Activated naive CD4-positive, alpha-beta T cell treated with anti-CD3 and anti-CD28 coated beads for 36 hours (primary cell): ENCODE measurements around the gene OPCML. TPM values are rescaled to one million over a fixed set of nuclear protein-coding genes. Genes with fewer than 3 reads are reported as not detected.

ENCODE experiments used
- CTCF ChIA-PET: fragments of 350-600 bp; sonication (Branson Sonifier 250); formaldehyde crosslinking; loops from one replicate; lab custom pipeline; 2021; ENCODE audit warnings: antibody characterized with exemption; lab: Charles Lee
- DNase-seq: peaks from one replicate; pipeline ENCODE4 v3.0.0-alpha.2; 2020
- H3K27ac Mint-ChIP-seq: one replicate; pipeline ENCODE4 v1.8.0; 2021; ENCODE audit warnings: mild to moderate bottlenecking, mixed read lengths
- H3K27me3 Mint-ChIP-seq: one replicate; pipeline ENCODE4 v1.8.0; 2021; ENCODE audit warnings: low read depth, mixed read lengths
- H3K36me3 Mint-ChIP-seq: one replicate; pipeline ENCODE4 v1.8.0; 2021; ENCODE audit warnings: low read depth, mixed read lengths
- H3K4me1 Mint-ChIP-seq: one replicate; pipeline ENCODE4 v1.8.0; 2021; ENCODE audit warnings: low read depth, mixed read lengths
- H3K4me3 Mint-ChIP-seq: one replicate; pipeline ENCODE4 v1.8.0; 2021; ENCODE audit warnings: mild to moderate bottlenecking, moderate library complexity, mixed read lengths
- H3K9me3 Mint-ChIP-seq: one replicate; pipeline ENCODE4 v1.8.0; 2021; ENCODE audit warnings: mixed read lengths
- intact Hi-C: fragments of 100-400 bp; cut with micrococcal nuclease; formaldehyde crosslinking; loops from one replicate; pipeline ENCODE4 v1.15.1; 2023
- total RNA-seq, 2 experiments: library from RNA; stranded (reverse); gene quantifications; one replicate each; pipeline ENCODE4 v1.2.3, GENCODE V29; 2021

The OPCML gene
- total RNA-seq, 2 experiments from 2014 or later, result not detected

DNA sequence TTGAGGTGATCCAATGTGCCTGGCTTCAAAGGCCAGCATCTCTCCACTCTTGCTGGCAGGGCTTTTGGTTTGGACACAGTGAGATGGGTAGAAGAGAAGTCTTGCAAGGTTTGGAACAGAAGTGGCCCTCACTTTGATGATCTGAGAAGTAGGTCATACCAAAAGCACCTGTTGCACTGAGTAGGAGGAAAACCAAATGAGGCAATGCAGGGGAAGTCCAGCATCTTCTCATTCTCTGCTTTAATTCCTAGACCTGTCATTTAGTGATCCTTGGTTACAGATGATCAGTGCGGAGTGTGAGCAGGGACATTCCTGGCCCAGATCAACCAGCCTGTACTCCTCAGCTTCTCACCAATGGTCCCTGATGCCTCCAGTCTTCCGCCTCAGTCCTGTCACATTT, 990.5 kb downstream of the OPCML start:
- no peak overlapping the region for H3K4me3 Mint-ChIP-seq
- no peak for DNase-seq
- H3K9me3 Mint-ChIP-seq, result no peaks in the 10 kb centered on the region
- H3K27ac Mint-ChIP-seq, result no peak overlapping the region
- intact Hi-C loops, result no loop called here
- H3K4me1 Mint-ChIP-seq, result no peaks in the 10 kb centered on the region
- CTCF ChIA-PET, result no interaction called here
- H3K36me3 Mint-ChIP-seq, result no peaks in the 10 kb centered on the region
- no peaks in the 10 kb centered on the region for H3K27me3 Mint-ChIP-seq

DNA sequence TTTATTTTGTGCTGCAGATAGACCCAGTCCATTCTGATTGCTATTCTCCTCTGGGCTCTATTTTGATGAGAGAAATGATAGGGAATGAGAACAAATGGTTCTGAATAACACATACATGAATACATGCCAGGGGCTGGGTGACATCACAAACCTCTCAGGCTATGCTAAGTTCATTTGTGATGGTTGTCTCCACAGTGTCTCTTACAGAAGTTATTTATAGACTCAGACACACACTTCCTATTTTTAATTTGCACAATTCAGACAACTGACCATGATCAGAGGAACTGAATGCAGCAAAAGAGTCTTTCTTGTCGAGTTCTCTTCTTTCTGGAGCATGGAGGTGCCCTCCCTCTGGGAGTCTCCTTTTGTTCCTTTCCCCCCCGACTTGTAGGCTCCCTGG, 991.7 kb downstream of the OPCML start:
- Mint-ChIP-seq H3K27ac (no peak overlapping the region), H3K9me3 (no peaks in the 10 kb centered on the region), H3K27me3 (no peaks in the 10 kb centered on the region), H3K4me3 (no peak overlapping the region), H3K4me1 (no peaks in the 10 kb centered on the region), H3K36me3 (no peaks in the 10 kb centered on the region)
- CTCF ChIA-PET, result no interaction called here
- intact Hi-C loops, result no loop called here
- DNase-seq, result no peak

DNA sequence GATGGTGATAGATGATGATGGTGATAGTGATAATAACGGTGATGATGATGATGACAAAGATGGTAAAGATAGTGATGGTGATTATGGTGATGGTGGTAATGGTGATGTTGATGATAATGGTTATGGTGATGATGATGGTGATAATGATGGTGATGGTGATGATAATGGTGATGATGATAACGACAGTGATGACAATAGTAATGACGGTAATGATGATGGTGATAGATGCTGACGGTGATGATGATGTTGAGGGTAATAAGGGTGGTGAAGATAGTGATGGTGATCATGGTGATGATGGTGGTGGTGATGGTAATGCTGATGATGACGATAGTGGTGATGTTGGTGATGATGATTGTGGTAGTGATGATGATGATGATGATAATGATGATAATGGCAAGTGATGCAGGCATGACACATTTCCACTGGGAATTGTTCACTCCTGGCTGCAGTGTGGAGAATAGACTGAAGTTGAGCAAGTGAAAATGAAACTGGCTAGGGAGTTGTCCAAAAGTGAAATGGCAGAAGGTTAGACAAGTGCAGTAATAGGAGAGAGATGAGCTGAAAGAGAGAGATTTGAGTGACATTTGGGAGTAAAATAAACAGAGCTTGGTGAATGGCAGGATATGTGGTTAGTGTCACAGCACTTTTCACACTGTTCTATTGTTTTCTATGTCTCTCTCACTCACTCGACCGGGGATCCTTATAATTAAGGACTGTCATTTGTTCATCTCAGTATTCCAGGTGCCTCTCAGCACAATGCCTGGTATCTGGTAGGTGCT, 992.5 kb downstream of the OPCML start:
- Mint-ChIP-seq H3K27me3 (no peaks in the 10 kb centered on the region), H3K4me1 (no peaks in the 10 kb centered on the region), H3K27ac (no peak overlapping the region), H3K4me3 (no peak overlapping the region), H3K9me3 (no peaks in the 10 kb centered on the region), H3K36me3 (no peaks in the 10 kb centered on the region)
- intact Hi-C loops, result no loop called here
- DNase-seq, result no peak
- CTCF ChIA-PET, result no interaction called here

DNA sequence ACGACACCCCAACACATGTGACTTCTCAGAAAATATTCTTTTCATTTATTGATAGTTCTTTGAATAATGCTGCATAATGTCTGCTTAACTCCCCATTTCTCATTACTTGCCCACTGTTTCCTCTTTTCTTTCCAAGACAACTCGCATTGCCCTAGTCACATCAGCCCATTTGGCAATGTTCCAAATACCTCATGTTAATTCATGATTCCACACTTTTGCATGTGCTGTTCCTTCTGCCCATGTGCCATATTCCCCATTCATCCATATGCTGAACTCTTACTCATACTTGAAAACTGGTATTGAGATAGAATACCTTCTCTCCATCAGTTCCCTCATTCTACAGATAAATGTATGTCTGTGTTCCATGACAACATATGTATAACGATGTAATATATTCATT, 993.7 kb downstream of the OPCML start:
- no peak for DNase-seq
- no peaks in the 10 kb centered on the region for H3K36me3 Mint-ChIP-seq
- no peaks in the 10 kb centered on the region for H3K27me3 Mint-ChIP-seq
- H3K4me3 Mint-ChIP-seq, result no peak overlapping the region
- H3K9me3 Mint-ChIP-seq, result no peaks in the 10 kb centered on the region
- intact Hi-C loops, result no loop called here
- H3K27ac Mint-ChIP-seq, result no peak overlapping the region
- CTCF ChIA-PET, result interaction anchor here (0.6 kb wide), 1 partner anchor 72 kb away, joined by 3 read pairs; no protein-coding TSS in a partner anchor
- H3K4me1 Mint-ChIP-seq, result no peaks in the 10 kb centered on the region

DNA sequence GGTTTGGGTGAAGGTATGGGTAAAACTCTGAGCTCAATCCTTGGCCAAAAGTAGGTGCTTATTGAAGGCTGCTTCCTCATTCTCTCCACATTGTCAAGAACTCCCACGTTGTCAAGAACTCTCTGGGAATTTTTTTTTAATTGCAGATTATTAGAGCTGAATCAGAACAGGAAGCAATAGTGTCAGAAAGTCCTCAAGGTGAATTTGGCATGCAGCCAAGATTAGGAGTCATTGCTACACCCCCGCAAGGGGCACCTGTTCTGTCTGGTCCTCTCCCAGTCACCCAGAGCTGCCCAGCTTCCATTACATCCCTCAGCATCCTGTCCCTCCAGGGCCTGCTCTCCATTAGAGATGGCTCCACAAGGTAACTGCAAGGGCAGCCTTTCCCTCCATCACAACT, 996.5 kb downstream of the OPCML start:
- no peak overlapping the region for H3K4me3 Mint-ChIP-seq
- H3K9me3 Mint-ChIP-seq, result peaks cover under 1% of the 10 kb centered on the region
- intact Hi-C loops, result no loop called here
- H3K27ac Mint-ChIP-seq, result no peak overlapping the region
- CTCF ChIA-PET, result no interaction called here
- DNase-seq, result no peak
- no peaks in the 10 kb centered on the region for H3K27me3 Mint-ChIP-seq
- no peaks in the 10 kb centered on the region for H3K36me3 Mint-ChIP-seq
- H3K4me1 Mint-ChIP-seq, result no peaks in the 10 kb centered on the region

DNA sequence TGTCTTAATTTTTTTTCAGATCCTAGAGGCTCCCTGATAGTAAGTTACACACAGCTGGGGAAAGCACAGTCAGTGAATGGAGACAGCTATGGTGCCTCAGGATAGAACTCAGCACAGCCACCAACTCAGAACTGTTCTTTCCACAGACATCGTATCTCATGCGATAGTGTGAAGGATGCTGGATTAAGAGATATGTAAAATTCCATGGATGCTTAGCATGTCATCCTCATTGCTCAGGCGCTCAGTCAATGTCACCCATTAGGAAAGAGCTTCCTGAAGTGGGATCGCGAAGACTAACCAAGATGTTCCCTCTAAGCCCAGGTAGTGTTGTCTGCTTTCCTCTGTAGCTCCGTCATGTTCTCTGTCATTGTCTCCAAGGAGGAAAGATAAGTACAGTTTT, 1000.4 kb downstream of the OPCML start:
- DNase-seq, result no peak
- Mint-ChIP-seq H3K4me1 (no peaks in the 10 kb centered on the region), H3K4me3 (no peak overlapping the region), H3K36me3 (no peaks in the 10 kb centered on the region), H3K27ac (no peak overlapping the region), H3K27me3 (no peaks in the 10 kb centered on the region), H3K9me3 (peaks cover 6% of the 10 kb centered on the region)
- intact Hi-C loops, result no loop called here
- CTCF ChIA-PET, result no interaction called here

DNA sequence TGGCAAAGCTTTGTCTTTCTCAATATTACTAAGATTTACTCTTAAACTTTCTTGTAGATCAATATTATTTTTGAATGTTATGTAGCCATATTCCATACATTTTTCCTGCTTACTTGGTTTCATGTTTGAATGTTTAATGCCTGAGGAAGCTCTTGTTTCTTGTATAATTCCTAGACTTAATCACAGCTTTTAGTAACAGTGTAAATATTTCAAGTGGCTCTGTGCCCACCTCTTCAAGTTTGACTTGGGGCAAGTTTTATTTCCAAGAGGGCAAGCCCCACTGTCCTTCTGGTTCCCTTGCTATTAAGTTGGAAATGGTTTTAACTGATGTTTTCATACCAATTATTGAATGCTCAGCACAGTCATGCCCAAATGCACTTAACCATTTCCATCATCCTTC, 1004.1 kb downstream of the OPCML start:
- H3K4me1 Mint-ChIP-seq, result no peaks in the 10 kb centered on the region
- CTCF ChIA-PET, result no interaction called here
- no peak overlapping the region for H3K27ac Mint-ChIP-seq
- no peaks in the 10 kb centered on the region for H3K27me3 Mint-ChIP-seq
- H3K4me3 Mint-ChIP-seq, result no peak overlapping the region
- H3K9me3 Mint-ChIP-seq, result peaks cover 6% of the 10 kb centered on the region
- no peak for DNase-seq
- intact Hi-C loops, result no loop called here
- no peaks in the 10 kb centered on the region for H3K36me3 Mint-ChIP-seq

DNA sequence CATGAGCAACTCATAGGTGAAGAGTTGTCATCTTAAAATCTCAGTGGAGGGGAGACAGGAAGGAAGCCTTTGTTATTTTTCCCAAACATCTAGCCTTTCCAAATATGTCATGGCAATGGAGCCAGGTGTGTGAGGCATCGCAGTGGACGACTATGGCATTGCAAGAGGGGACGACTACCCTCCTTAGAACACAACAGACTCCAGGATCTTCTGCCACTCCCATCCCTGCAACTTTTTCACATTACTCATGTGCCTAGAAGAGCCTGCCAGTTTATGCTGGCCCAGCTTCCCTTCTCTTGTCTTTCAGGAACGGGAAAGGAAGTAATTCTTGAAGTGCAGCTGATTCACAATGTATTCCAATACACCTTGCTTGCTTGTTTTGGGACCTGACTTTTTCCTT, 1008.4 kb downstream of the OPCML start:
- CTCF ChIA-PET, result no interaction called here
- no peaks in the 10 kb centered on the region for H3K27me3 Mint-ChIP-seq
- DNase-seq, result no peak
- H3K9me3 Mint-ChIP-seq, result peaks cover 5% of the 10 kb centered on the region
- H3K27ac Mint-ChIP-seq, result no peak overlapping the region
- intact Hi-C loops, result no loop called here
- H3K4me3 Mint-ChIP-seq, result no peak overlapping the region
- no peaks in the 10 kb centered on the region for H3K4me1 Mint-ChIP-seq
- H3K36me3 Mint-ChIP-seq, result no peaks in the 10 kb centered on the region

DNA sequence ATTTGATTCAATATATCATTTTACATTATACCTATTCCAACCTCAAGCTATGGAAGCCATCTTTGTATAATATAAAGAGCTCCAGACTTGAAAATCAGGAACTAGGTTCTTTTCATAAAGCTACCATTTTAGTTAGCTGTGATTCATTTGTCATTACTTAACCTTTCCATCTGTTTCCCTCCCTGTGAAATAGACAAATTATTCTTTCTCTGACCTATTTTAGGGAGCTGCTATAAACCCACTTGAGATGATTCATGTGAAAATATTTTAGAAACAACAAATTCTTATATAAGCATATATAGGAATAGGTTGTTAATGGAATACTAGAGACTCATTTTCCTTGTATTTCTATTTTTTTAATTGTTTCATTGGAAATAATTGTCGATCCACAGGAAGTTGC, 1012.1 kb downstream of the OPCML start:
- Mint-ChIP-seq H3K9me3 (peaks cover 5% of the 10 kb centered on the region), H3K4me3 (no peak overlapping the region), H3K4me1 (no peaks in the 10 kb centered on the region), H3K36me3 (no peaks in the 10 kb centered on the region), H3K27ac (no peak overlapping the region), H3K27me3 (no peaks in the 10 kb centered on the region)
- CTCF ChIA-PET, result no interaction called here
- DNase-seq, result no peak
- intact Hi-C loops, result no loop called here

DNA sequence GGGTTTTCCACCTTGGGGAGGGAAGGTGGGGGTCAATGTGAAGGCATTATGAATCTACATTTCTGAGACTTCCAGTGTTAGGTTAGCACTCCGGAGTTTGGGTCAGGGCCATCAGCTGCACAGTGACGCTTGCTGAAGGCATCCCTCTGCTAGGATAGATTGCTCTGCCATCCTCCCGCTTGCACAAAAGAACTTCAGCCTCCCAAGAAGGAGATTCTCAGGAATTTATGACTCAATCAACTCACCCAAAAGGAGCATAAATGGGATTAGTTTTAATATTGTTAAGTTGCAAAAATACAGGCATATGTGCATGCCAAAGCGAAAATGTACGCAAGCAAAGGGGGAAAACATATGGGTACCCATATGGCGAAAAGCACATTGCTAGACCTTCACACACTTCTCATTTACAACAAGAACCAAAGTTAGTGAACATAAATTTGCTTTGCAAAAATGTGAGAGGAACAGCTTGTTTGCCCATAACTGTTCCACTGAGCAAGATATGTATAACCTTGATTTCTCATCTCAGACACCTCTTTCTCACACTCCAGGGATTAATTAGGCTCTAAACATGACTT, 1013.0 kb downstream of the OPCML start:
- H3K36me3 Mint-ChIP-seq, result no peaks in the 10 kb centered on the region
- H3K27ac Mint-ChIP-seq, result no peak overlapping the region
- intact Hi-C loops, result no loop called here
- H3K4me1 Mint-ChIP-seq, result no peaks in the 10 kb centered on the region
- CTCF ChIA-PET, result no interaction called here
- H3K9me3 Mint-ChIP-seq, result peaks cover 5% of the 10 kb centered on the region
- no peak overlapping the region for H3K4me3 Mint-ChIP-seq
- no peak for DNase-seq
- no peaks in the 10 kb centered on the region for H3K27me3 Mint-ChIP-seq

DNA sequence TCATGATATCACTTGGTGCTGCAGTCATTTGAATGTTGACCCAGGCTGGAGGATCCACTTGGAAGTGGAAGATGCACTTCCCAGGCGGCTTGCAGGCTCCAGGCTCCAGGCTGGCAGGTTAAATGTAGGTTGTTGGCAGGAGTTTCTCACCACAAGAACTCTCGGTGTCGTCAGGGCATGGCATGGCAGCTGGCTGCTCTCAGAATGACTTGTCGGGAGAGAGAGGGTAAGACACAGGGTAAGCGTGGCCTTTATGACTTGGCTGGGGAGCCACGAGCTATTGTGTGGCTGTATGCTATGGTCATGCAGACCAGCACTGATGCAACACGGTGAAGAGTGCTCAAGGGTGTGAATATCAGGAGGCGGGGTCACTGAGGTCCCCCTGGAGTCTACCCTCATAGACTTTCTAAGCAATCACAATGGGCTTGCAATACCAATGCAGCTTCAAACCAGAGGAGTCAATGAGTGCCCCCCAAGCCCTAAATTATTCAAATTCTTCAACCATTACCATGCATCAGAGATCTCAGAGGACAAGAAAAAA, 1027.7 kb downstream of the OPCML start:
- H3K4me3 Mint-ChIP-seq, result no peak overlapping the region
- peaks cover 1% of the 10 kb centered on the region for H3K36me3 Mint-ChIP-seq
- peaks cover 7% of the 10 kb centered on the region for H3K9me3 Mint-ChIP-seq
- CTCF ChIA-PET, result no interaction called here
- intact Hi-C loops, result no loop called here
- H3K27ac Mint-ChIP-seq, result no peak overlapping the region
- H3K27me3 Mint-ChIP-seq, result no peaks in the 10 kb centered on the region
- no peak for DNase-seq
- no peaks in the 10 kb centered on the region for H3K4me1 Mint-ChIP-seq

DNA sequence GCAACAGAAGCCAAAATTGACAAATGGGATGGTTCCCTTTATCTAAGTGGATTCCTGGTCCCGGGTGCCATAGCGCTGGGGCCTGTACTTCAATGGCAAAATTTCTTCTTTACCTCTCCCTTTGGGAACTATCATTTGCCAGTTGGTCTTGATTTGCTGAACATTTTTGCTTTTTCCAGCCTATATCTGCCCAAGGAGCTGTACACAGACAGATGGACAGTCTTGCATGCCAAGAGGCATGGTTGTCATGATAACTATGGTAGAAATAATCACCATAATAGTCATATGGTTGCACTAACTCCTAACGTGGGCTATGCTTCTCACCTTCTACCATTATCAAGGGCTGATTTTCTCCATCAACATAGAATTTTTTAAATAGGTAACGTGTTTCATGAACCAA, 1030.9 kb downstream of the OPCML start:
- no peaks in the 10 kb centered on the region for H3K36me3 Mint-ChIP-seq
- peaks cover 7% of the 10 kb centered on the region for H3K9me3 Mint-ChIP-seq
- no peak for DNase-seq
- intact Hi-C loops, result no loop called here
- no peaks in the 10 kb centered on the region for H3K4me1 Mint-ChIP-seq
- CTCF ChIA-PET, result no interaction called here
- no peak overlapping the region for H3K27ac Mint-ChIP-seq
- no peak overlapping the region for H3K4me3 Mint-ChIP-seq
- H3K27me3 Mint-ChIP-seq, result no peaks in the 10 kb centered on the region

DNA sequence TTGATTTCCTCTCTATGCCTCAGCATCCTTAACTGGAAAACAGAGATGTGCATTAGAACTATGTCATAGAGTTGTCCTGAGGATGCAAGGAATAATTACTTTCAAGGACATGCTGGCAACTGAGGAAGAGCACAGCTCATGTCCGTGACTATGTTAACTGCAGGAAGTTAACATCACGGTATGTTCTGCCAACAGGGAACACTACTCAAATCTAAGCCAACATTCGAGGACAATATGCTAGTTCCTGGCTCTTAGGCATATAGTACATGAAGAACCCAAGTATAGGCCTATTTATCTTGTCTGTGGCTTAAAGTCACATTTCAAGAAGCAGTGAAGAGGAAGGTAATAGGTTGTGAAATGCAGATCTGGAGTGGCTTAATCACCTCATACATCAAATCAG, 1032.6 kb downstream of the OPCML start:
- Mint-ChIP-seq H3K4me3 (no peak overlapping the region), H3K27ac (no peak overlapping the region), H3K4me1 (no peaks in the 10 kb centered on the region), H3K9me3 (peaks cover 7% of the 10 kb centered on the region), H3K36me3 (no peaks in the 10 kb centered on the region), H3K27me3 (no peaks in the 10 kb centered on the region)
- CTCF ChIA-PET, result no interaction called here
- intact Hi-C loops, result no loop called here
- DNase-seq, result no peak
